HG03460 (cell line): ENCODE results near the gene BAIAP2L2.
"Not testable (repeated sequence)": the region's sequence is repeated elsewhere in the genome, so short reads cannot be mapped to it uniquely, and the experiment has no call there.

Experiments used
- ATAC-seq: cut with Tn5 transposase; IDR thresholded peaks from one replicate; pipeline ENCODE4 v1.9.1; 2021; ENCODE audit not compliant: unreplicated experiment

Gene BAIAP2L2

GRCh38 chr22:38129021-38129420 lies 18.5 kb upstream of the BAIAP2L2 start:
- ATAC-seq: no peak

- ATAC-seq: no peak
Observed at GRCh38 chr22:38127869-38128268, 17.4 kb upstream of the BAIAP2L2 start.

DNA sequence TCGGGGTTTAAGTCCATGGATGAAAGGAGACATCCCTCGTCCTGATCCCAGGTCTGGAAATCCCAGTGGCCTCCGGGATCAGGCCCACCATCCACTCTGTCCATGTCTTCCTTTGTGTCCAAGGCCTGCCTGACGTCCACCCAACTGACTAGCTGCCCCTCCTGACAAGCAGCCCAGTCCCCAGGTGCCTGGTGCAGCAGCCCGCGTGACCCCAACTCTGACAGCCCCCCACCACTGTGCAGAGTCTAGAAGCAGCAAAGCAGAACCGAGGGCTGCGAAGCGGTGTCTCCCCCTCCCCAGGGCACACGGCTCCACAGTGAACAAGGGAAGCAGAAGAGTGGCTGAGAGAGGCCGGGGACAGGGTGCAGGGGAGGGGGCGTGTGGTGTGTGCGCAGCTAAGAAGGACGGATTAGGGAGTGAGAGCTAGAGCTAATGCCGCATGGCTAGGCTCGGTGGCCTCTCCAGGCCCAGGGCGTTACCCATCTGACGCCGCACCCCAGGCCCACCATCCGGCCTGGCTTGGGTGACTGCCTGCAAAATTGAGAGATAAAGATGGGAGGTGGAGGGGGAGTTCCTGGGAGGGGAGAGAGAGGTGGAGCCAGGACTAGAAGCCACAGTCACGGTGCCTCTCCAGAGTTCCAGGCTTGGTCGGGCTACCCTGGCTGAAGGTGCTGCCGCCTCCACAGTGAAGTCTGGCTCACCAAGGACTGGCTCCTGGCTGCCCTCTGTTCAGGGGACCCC lies 16.6 kb upstream of the BAIAP2L2 start:
- ATAC-seq: no peak

GRCh38 chr22:38125751-38126201 lies 15.3 kb upstream of the BAIAP2L2 start:
- no peak for ATAC-seq

GRCh38 chr22:38125038-38125610 lies 14.6 kb upstream of the BAIAP2L2 start:
- no peak for ATAC-seq

DNA sequence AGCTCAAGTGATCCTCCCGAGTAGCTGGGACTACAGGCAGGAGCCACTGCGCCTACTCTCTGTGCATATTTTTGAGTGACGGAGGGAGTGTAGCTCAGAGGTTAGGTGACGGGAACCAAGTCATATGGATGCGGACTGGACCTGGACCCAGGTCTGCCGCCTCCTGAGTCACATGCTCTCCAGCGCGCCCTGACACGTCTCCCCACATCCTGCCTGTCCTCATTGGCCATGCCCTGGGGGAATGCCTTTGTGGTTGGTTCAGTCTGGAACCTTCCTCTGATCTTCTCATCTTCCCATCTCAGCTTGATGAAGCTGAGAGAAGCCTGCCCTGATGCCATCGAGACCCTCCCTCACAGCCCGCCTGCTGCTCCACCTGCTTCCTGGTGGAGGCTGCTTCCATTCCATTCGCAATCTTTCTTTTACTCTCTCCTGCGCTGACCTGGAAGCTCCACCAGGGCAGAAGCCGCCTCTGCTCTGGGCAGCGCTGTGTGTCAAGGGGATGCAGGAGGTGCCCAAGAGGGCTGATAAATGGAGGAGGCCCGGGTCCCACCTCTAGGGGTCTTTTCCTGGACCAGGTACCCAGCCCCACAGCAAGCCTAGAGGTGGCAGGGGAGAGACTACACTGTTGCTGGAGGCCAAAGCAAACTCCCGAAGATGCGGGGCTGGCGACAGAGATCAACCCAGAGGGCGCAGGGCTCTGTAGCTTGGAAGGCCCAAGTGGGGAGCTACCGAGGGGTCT lies 13.9 kb upstream of the BAIAP2L2 start:
- no peak for ATAC-seq

DNA sequence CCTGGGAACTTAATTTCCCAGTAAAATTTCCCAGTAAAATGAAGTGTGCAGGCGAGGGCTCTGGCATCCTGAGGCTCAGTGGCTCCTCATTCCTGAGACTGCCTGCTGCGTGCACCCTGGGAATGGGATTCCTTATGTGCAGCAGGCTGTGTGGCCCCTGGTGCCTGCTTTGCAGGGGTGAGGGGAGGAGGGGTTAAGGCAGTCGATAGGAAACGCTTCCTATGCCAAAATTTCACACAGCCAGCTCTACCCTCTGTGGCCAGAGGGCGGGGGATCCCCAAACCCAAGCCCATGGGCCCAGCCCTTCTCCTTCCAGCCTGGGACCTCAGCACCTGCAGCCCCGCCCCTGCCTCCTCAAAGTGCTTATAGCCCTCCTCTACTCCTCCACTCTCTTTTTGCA lies 12.1 kb upstream of the BAIAP2L2 start:
- no peak for ATAC-seq

DNA sequence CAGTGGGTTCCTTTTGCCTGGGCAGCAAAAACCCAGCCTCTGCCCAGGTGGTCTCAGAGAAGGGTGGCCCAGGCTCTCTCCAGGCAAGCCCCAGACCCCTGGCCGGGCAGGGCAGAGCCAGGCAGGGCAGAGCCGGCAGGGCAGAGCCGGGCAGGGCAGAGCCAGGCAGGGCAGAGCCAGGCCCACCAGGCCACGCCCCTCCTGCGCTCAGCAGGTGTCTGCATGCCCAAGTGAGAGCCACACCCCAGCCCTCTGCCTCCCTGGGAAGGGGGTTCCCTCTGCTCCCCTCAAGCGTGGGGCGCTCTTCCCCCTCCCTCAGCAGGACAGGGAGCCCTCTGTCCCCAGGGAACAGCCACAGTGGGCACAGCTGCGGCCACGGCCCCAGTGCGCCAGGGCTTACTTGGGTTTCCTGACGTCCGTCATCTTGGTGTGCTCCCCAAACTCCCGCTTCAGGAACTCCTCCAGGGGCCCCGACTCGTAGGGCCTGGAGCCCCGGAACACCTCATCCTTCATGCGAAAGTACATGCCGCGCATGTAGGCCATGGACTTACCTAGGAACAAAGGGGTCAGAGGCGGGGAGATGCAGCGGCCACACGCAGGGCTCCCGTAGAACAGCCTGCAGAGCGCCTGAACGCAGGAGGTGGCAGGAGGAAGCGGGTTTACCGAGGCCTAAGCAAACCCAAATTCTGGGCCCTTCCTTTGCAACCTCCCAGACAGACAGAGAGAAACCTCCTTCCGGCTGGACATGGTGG lies 10.1 kb upstream of the BAIAP2L2 start:
- ATAC-seq: no peak

DNA sequence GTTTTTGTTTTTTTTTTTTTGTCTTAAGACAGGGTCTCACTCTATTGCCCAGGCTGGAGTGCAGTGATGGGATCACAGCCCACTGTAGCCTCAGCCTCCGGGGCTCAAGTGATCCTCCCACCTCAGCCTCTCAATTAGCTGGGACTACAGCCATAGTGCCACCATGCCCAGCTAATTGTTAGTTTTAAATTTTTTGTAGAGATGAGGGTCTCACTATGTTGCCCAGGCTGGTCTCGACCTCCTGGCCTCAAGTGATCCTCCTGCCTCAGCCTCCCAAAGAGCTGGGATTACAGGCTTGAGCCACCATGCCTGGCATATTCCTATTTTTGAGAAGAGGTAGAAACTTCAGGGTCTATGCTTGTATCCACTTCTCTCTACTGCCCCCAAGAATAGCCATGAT lies 8.3 kb upstream of the BAIAP2L2 start:
- not testable (repeated sequence) for ATAC-seq

GRCh38 chr22:38118182-38118581 lies 7.7 kb upstream of the BAIAP2L2 start:
- ATAC-seq: no peak

DNA sequence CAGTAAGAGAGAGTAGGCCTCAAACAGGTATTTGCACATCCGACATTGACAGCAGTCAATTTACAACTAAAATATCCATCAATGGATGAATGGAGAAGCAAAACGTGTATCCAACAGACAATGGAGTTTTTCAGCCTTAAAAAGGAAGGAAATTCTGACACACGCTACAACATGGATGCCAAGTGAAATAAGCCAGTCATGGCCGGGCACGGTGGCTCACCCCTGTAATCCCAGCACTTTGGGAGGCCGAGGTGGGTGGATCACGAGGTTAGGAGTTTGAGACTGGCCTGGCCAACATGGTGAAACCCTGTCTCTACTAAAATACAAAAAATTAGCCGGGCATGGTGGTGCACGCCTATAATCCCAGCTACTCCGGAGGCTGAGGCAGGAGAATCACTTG lies 7.1 kb upstream of the BAIAP2L2 start:
- ATAC-seq: not testable (repeated sequence)

DNA sequence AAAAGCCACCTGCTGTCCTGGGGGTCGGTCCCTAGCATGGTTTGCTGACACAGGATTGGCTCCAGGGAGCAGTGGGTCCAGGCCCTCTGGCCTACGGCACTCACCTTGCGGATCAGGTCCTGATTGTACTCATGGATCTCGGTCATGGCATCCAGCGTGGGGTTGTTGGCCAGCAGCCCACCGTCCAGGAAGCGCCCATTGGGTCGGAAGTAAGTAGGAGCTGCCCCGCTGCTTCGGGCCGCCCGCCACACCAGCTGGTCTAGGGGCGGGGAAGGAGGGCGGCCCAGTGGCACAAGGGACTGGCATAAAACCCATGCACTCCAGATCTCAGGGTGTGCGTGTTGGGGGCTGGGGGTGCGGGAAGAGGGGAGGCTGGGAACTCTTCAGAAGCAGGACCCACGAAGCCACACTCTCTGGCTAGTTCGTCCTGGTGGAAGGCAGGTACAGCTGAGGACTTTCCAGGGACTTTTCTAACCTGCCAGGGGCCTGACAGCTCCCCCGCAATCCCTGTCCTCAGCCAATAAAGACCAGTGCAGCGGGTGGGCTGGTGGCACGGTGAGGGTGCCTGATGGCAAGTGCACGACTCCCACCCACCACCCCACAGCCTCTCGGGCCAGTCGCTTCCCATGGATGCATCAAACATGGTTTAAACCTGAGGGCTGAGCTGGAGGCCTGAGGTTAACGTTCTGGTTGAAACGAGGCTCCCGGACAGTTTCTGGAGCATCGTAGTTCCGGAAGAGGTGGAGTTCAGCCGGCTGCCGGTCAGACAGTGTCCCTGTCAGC lies 5.1 kb upstream of the BAIAP2L2 start:
- no peak for ATAC-seq

- no peak for ATAC-seq
Observed at GRCh38 chr22:38114484-38115398, 4.3 kb upstream of the BAIAP2L2 start.

DNA sequence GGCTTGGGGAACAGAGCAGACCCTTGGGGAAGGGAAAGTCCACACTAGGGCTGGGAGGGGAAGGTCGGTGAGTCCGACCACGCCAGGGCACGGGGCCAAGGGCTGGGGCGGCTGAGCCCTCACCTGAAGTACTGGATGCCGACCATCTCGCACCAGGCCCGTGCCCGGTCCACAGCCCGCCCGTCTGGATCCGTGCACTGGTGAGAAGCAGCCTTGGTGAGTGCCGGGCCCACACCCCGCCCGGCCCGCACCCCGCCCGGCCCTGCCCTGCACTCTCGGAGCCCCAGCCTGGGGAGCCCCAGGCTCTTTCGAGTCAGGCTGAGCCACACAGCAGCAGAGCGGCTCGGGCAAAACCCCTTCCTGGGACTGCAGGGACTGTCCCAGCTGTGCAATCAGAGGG lies 1.9 kb upstream of the BAIAP2L2 start:
- no peak for ATAC-seq

DNA sequence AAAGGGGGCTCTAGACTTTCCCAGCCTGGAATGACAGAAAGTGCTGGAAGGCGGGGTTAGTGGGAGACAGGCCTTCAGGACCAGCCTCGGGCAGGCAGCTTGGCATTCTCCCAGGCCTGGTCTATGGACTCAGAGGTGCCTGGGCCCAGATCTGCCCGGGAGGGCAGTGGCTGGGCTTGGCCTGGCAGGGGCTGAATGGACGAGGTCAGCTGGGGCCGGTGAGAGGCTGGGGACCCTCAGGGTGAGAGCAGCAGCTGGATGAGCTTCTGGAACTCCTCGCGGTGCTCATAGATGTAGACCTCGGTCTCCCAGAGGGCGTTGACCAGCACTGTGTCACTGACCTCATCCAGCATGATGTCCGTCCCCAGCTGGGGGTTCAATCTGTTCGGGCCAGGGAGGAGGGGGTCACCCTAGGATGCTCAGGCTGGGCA lies 1.5 kb upstream of the BAIAP2L2 start:
- ATAC-seq: no peak

- no peak for ATAC-seq
Observed at GRCh38 chr22:38110863-38111852, 674 bp upstream of the BAIAP2L2 start.

DNA sequence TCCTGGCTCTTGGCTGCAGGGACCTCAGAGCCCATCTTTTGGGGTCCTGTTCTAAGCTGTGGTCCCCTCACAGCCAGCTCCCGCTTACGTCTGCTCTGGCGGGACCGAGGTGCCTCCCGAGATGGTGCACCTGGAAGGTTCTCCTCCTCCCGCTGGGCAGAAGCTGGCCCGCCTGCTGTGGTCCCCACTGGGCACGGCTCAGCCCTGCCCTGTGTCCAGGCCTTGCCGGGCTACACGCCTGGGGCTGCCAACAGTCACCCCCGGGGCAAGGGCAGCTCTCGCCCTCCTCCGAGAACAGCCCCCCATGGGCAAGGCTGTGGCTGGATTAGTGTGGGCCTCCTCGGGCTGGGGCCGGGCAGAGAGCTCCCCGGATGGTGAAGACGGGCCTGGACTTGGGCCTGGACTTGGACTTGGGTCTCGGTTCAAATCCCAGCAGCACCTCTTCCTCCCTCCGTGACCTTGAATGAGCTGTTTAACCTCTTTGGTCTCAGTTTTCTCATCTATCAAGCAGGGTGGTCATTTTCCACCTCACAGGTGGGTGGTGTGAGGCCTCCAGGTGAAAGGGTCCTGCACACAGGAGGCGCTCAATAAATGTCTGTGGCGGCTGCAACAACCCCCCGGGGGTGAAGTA lies 998 bp downstream of the BAIAP2L2 start:
- ATAC-seq: no peak
